CD14-positive monocyte (primary cell): ENCODE results near the gene RAB3GAP2. TPM values are rescaled to one million over a fixed set of nuclear protein-coding genes. Genes with fewer than 3 reads are reported as not detected.
A peak's percentile ranks its signal among the peaks of the same experiment; 100 is the strongest.

Source experiments
- DNase-seq, 3 donors: peaks; one replicate each; pipeline ENCODE4 v3.0.0-alpha.2; 2011 to 2022
- H2AFZ ChIP-seq: 2 replicates; pipeline ENCODE4 v1.6.0; 2012; ENCODE audit warnings: mild to moderate bottlenecking, low read depth, low read length, inconsistent platforms; ENCODE audit not compliant: insufficient read depth, poor library complexity, severe bottlenecking
- H3K27ac ChIP-seq, 2 donors: 1 replicate in 1 of 2; 2 replicates in 1 of 2; pipeline ENCODE4 v1.5.1; 2012 to 2013; ENCODE audit warnings: low read length in 2 of 2, control low read depth in 1 of 2, inconsistent platforms in 1 of 2, low read depth in 1 of 2, mild to moderate bottlenecking in 1 of 2
- H3K27me3 ChIP-seq, 2 donors: one replicate each; pipeline versions ENCODE4 v1.6.0 to v1.6.1; 2011 to 2013; ENCODE audit warnings: low read length in 2 of 2; ENCODE audit not compliant: control insufficient read depth in 2 of 2, insufficient read depth in 2 of 2
- H3K36me3 ChIP-seq, 2 donors: replicated peaks in 1 of 2; 1 replicate in 1 of 2; 2 replicates in 1 of 2; pipeline versions ENCODE4 v1.5.1 to v1.6.1; 2012 to 2013; ENCODE audit warnings: low read length in 2 of 2, control low read depth in 1 of 2, inconsistent platforms in 1 of 2, mild to moderate bottlenecking in 1 of 2; ENCODE audit not compliant: insufficient read depth in 2 of 2, control insufficient read depth in 1 of 2
- H3K4me1 ChIP-seq, 2 donors: 1 replicate in 1 of 2; 2 replicates in 1 of 2; pipeline versions ENCODE4 v1.5.1 to v1.6.1; 2012 to 2013; ENCODE audit warnings: low read length in 2 of 2, control low read depth in 1 of 2, inconsistent platforms in 1 of 2, mild to moderate bottlenecking in 1 of 2, moderate library complexity in 1 of 2; ENCODE audit not compliant: insufficient read depth in 2 of 2, control insufficient read depth in 1 of 2
- H3K4me2 ChIP-seq: replicated peaks from 2 replicates; pipeline ENCODE3; 2012; ENCODE audit warnings: low read length, moderate library complexity, mild to moderate bottlenecking; ENCODE audit not compliant: poor library complexity, severe bottlenecking; ENCODE audit errors: extremely low read depth
- H3K4me3 ChIP-seq, 3 experiments: fragments of 200-600 bp in 1 of 3; sonication (generic) in 1 of 3; replicated peaks in 1 of 3; 1 replicate in 2 of 3; 2 replicates in 1 of 3; pipeline ENCODE4 v1.5.1; 2011 to 2013; ENCODE audit warnings: low read length in 3 of 3, mild to moderate bottlenecking in 3 of 3, control low read depth in 2 of 3, low read depth in 2 of 3, inconsistent platforms in 1 of 3, moderate library complexity in 1 of 3
- H3K79me2 ChIP-seq: 2 replicates; pipeline ENCODE4 v1.6.0; 2012; ENCODE audit warnings: mild to moderate bottlenecking, control low read depth, inconsistent platforms, low read length, moderate library complexity; ENCODE audit not compliant: insufficient read depth
- H3K9ac ChIP-seq: 2 replicates; pipeline ENCODE4 v1.6.0; 2017; ENCODE audit warnings: low read length, mild to moderate bottlenecking; ENCODE audit not compliant: insufficient read depth, poor library complexity, severe bottlenecking
- H3K9me3 ChIP-seq, 2 donors: replicated peaks in 1 of 2; 1 replicate in 1 of 2; 2 replicates in 1 of 2; pipeline versions ENCODE4 v1.5.1 to v1.6.1; 2012 to 2013; ENCODE audit warnings: low read length in 2 of 2, control low read depth in 1 of 2; ENCODE audit not compliant: control insufficient read depth in 1 of 2, insufficient read depth in 1 of 2
- H4K20me1 ChIP-seq: 2 replicates; pipeline ENCODE4 v1.6.0; 2012; ENCODE audit warnings: mild to moderate bottlenecking, low read length, control low read depth, moderate library complexity; ENCODE audit not compliant: insufficient read depth
- H3K27ac Mint-ChIP-seq, 7 donors: one replicate each; pipeline ENCODE4 v1.8.0; 2020; ENCODE audit warnings: mild to moderate bottlenecking in 7 of 7, mixed read lengths in 7 of 7, moderate library complexity in 6 of 7, inconsistent platforms in 2 of 7
- H3K27me3 Mint-ChIP-seq, 3 donors: one replicate each; pipeline ENCODE4 v1.8.0; 2021 to 2022; ENCODE audit warnings: low read depth in 3 of 3, mild to moderate bottlenecking in 3 of 3, mixed read lengths in 3 of 3, moderate library complexity in 3 of 3, inconsistent platforms in 1 of 3
- H3K36me3 Mint-ChIP-seq, 2 donors: one replicate each; pipeline ENCODE4 v1.8.0; 2020; ENCODE audit warnings: mixed read lengths in 2 of 2, inconsistent platforms in 1 of 2, mild to moderate bottlenecking in 1 of 2
- H3K4me1 Mint-ChIP-seq: one replicate; pipeline ENCODE4 v1.8.0; 2020; ENCODE audit warnings: mild to moderate bottlenecking, mixed read lengths
- H3K4me3 Mint-ChIP-seq, 2 donors: one replicate each; pipeline ENCODE4 v1.8.0; 2020; ENCODE audit warnings: mild to moderate bottlenecking in 2 of 2, mixed read lengths in 2 of 2, moderate library complexity in 1 of 2
- H3K9me3 Mint-ChIP-seq, 7 donors: one replicate each; pipeline ENCODE4 v1.8.0; 2020 to 2022; ENCODE audit warnings: mixed read lengths in 7 of 7, mild to moderate bottlenecking in 6 of 7, moderate library complexity in 6 of 7, inconsistent platforms in 2 of 7
- CTCF ChIP-seq: fragments of 200-600 bp; IDR thresholded peaks from one replicate; pipeline ENCODE4 v1.8.0; 2022; ENCODE audit warnings: antibody characterized with exemption, mild to moderate bottlenecking
- WGBS: methylation state at CpG from one replicate; pipeline ENCODE4 v1.1.5; 2013; ENCODE audit warnings: missing lambda C conversion rate; ENCODE audit not compliant: insufficient coverage; 5-methylcytosine and 5-hydroxymethylcytosine counted together
- intact Hi-C, 2 donors: fragments of 100-400 bp; cut with micrococcal nuclease; formaldehyde crosslinking; loops; one replicate each; pipeline versions ENCODE4 v1.15.0 to v1.15.1; 2023
- polyA plus RNA-seq, 3 donors: library from polyadenylated mRNA; depleted of rRNA in 1 of 3; unstranded in 2 of 3; stranded (reverse) in 1 of 3; fragments of 300-500 nt in 2 of 3; fragments of >200 nt in 1 of 3; fragmentation: Illumina TruSeq in 2 of 3; gene quantifications; 1 replicate in 2 of 3; 2 replicates in 1 of 3; pipeline ENCODE4 v1.2.3, GENCODE V29; 2012 to 2021

RAB3GAP2 gene
- polyA plus RNA-seq, 3 donors: 9.8 to 12.1 (median 11.6) TPM

- peaks cover 21% of the 10 kb centered on the region for H3K79me2 ChIP-seq
- TF ChIP-seq CTCF: no peak
- H2AFZ ChIP-seq: no peak overlapping the region
- H3K27me3 ChIP-seq: no peaks in the 10 kb centered on the region
- no peaks in the 10 kb centered on the region for H3K27me3 Mint-ChIP-seq
- H3K4me3 Mint-ChIP-seq: no peak overlapping the region
- no peak overlapping the region for H3K4me3 ChIP-seq
- no peak overlapping the region for H3K27ac Mint-ChIP-seq
- H3K9me3 ChIP-seq: no peaks in the 10 kb centered on the region
- no peaks in the 10 kb centered on the region for H3K9me3 Mint-ChIP-seq
- peaks cover 42% of the 10 kb centered on the region for H4K20me1 ChIP-seq
- no CpG with 5 or more reads among the region's 2 CpGs for WGBS
- H3K27ac ChIP-seq: no peak overlapping the region
- H3K9ac ChIP-seq: no peak overlapping the region
- H3K36me3 ChIP-seq: peaks cover 0 to 17% of the 10 kb centered on the region in 2 donors
- DNase-seq: no peak
- H3K36me3 Mint-ChIP-seq: peaks cover 14 to 17% of the 10 kb centered on the region in 2 donors
- peaks cover 23% of the 10 kb centered on the region for H3K4me1 Mint-ChIP-seq
- H3K4me2 ChIP-seq: no peak overlapping the region
- intact Hi-C loops: no loop called here
- peaks cover 10 to 17% of the 10 kb centered on the region in 2 donors for H3K4me1 ChIP-seq
These were observed 54.8 kb downstream of the RAB3GAP2 start for GRCh38 chr1:220217383-220217988.

GRCh38 chr1:220213382-220213983 is 58.8 kb downstream of the RAB3GAP2 start:
- H3K27ac Mint-ChIP-seq: peak overlapping the region in 1 of 7 donors; percentile 53
- no peak for DNase-seq
- Histone ChIP-seq H3K27me3 (no peaks in the 10 kb centered on the region), H2AFZ (no peak overlapping the region), H3K36me3 (peaks cover 27 to 45% of the 10 kb centered on the region in 2 donors), H3K9me3 (no peaks in the 10 kb centered on the region), H3K27ac (peak overlapping the region in 1 of 2 donors; percentile 36), H3K4me3 (no peak overlapping the region), H4K20me1 (peaks cover 31% of the 10 kb centered on the region), H3K4me2 (no peak overlapping the region), H3K4me1 (peaks cover 10 to 17% of the 10 kb centered on the region in 2 donors), H3K9ac (no peak overlapping the region), H3K79me2 (peaks cover 21% of the 10 kb centered on the region)
- H3K9me3 Mint-ChIP-seq: no peaks in the 10 kb centered on the region
- no CpG with 5 or more reads among the region's 4 CpGs for WGBS
- H3K4me1 Mint-ChIP-seq: peaks cover 21% of the 10 kb centered on the region
- H3K36me3 Mint-ChIP-seq: peaks cover 37 to 43% of the 10 kb centered on the region in 2 donors
- no peak overlapping the region for H3K4me3 Mint-ChIP-seq
- TF ChIP-seq CTCF: no peak
- no peaks in the 10 kb centered on the region for H3K27me3 Mint-ChIP-seq
- intact Hi-C loops: no loop called here
